ENCODE data around the gene NGDN.

The NGDN gene

GRCh38 chr14:23524954-23525353 is 55.5 kb downstream of the NGDN start:
- Histone ChIP-seq H3K27ac (ENCODE audit: low read depth, low read length) (no peak overlapping the region), H3K4me1 (ENCODE audit: control insufficient read depth, insufficient read depth, low read length) (peaks cover 21% of the 10 kb centered on the region), H3K9ac (ENCODE audit: low read length) (no peak overlapping the region), H3K9me3 (ENCODE audit: control insufficient read depth, insufficient read depth, low read depth, low read length) (no peaks in the 10 kb centered on the region), H3K4me3 (ENCODE audit: low read depth, low read length) (no peak overlapping the region), H3K36me3 (ENCODE audit: control insufficient read depth, insufficient read depth, low read length) (peaks cover 40% of the 10 kb centered on the region), H3K27me3 (ENCODE audit: control insufficient read depth, insufficient read depth, low read length) (no peaks in the 10 kb centered on the region)

GRCh38 chr14:23525611-23526010 is 56.1 kb downstream of the NGDN start:
- no peaks in the 10 kb centered on the region for H3K27me3 ChIP-seq (ENCODE audit: control insufficient read depth, insufficient read depth, low read length)
- no peak overlapping the region for H3K27ac ChIP-seq (ENCODE audit: low read depth, low read length)
- no peaks in the 10 kb centered on the region for H3K9me3 ChIP-seq (ENCODE audit: control insufficient read depth, insufficient read depth, low read depth, low read length)
- H3K36me3 ChIP-seq (ENCODE audit: control insufficient read depth, insufficient read depth, low read length), result peaks cover 40% of the 10 kb centered on the region
- H3K9ac ChIP-seq (ENCODE audit: low read length), result no peak overlapping the region
- no peak overlapping the region for H3K4me3 ChIP-seq (ENCODE audit: low read depth, low read length)
- peaks cover 18% of the 10 kb centered on the region for H3K4me1 ChIP-seq (ENCODE audit: control insufficient read depth, insufficient read depth, low read length)
